ENCODE measurements around the gene HIBCH.
"Not testable (repeated sequence)": the region's sequence is repeated elsewhere in the genome, so short reads cannot be mapped to it uniquely, and the experiment has no call there.

The HIBCH gene

DNA sequence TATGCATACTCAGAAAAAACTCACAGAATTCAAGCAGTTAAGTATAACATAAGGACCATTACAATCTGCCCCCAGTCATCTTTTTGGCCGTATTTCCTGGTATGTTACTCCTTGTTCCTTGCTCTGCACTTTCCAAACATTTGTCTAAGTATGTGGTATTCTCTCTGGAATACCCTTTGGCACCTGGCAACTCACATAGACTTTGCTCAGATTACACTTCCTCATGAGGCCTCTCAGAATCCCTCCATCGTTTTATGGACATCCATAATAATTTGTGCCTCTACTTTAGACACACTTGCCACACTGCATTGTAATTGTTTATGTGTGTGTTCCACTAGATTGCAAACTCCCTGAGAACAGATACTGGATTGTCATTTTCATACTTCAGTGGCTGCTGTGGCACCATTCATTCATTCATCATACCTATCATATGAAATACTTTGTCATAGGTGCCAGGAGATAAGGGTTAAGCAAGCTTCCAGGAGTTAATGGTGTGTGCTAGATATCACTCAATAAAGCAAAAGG lies 84.0 kb downstream of the HIBCH start:
- TF ChIP-seq, protein P1, sequence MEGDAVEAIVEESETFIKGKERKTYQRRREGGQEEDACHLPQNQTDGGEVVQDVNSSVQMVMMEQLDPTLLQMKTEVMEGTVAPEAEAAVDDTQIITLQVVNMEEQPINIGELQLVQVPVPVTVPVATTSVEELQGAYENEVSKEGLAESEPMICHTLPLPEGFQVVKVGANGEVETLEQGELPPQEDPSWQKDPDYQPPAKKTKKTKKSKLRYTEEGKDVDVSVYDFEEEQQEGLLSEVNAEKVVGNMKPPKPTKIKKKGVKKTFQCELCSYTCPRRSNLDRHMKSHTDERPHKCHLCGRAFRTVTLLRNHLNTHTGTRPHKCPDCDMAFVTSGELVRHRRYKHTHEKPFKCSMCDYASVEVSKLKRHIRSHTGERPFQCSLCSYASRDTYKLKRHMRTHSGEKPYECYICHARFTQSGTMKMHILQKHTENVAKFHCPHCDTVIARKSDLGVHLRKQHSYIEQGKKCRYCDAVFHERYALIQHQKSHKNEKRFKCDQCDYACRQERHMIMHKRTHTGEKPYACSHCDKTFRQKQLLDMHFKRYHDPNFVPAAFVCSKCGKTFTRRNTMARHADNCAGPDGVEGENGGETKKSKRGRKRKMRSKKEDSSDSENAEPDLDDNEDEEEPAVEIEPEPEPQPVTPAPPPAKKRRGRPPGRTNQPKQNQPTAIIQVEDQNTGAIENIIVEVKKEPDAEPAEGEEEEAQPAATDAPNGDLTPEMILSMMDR (IDR thresholded peaks at IDR 0.05; ENCODE audit: low read depth, low read length), result no peak

DNA sequence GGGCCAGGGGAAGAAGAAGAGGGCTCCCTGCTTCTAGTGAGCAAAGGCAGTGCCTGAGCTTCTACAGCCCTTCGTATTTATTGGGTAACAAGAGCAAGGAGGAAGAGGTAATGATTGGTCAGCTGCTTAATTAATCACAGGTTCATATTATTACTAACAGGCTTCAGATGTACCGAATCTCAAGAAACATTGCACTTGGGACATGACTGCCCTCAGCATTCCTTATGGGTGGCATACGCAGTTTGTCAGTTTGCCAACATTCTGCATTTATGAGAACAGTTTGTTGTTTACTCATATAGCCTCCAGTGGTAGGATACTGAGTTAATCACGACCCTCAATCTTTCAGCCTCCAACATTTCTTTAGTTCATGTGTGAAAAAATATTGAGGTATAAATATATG lies 84.5 kb downstream of the HIBCH start:
- H3K4me3 ChIP-seq (ENCODE audit: low read depth, low read length), result no peak overlapping the region
- H3K9me3 ChIP-seq (ENCODE audit: severe bottlenecking), result no peaks in the 10 kb centered on the region
- DNase-seq, result no peak
- no peaks in the 10 kb centered on the region for H3K36me3 ChIP-seq
- H3K27ac ChIP-seq, result no peak overlapping the region
- TF ChIP-seq, protein P1 (IDR thresholded peaks at IDR 0.05; ENCODE audit: low read depth, low read length), result no peak
- H3K27me3 ChIP-seq (ENCODE audit: insufficient read depth, low read depth, severe bottlenecking), result no peaks in the 10 kb centered on the region

More for the DNA sequence above, 84.0 kb downstream of the HIBCH start:
- Histone ChIP-seq H3K27ac (no peak overlapping the region), H3K27me3 (ENCODE audit: insufficient read depth, low read depth, severe bottlenecking) (no peaks in the 10 kb centered on the region), H3K36me3 (no peaks in the 10 kb centered on the region), H3K9me3 (ENCODE audit: severe bottlenecking) (no peaks in the 10 kb centered on the region), H3K4me3 (ENCODE audit: low read depth, low read length) (no peak overlapping the region)
- no peak for DNase-seq

DNA sequence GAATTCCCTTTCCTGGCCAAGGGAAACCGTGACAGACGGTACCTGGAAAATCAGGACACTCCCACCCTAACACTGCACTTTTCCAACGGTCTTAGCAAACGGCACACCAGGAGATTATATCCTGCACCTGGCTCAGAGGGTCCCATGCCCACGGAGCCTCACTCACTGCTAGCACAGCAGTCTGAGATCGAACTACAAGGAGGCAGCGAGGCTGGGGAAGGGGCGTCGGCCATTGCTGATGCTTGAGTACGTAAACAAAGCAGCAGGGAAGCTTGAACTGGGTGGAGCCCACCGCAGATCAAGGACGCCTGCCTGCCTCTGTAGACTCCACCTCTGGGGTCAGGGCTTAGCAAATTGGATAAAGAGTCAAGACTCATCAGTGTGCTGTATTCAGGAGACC lies 95.6 kb downstream of the HIBCH start:
- H3K36me3 ChIP-seq; H3K4me3 ChIP-seq (ENCODE audit: low read depth, low read length); H3K27ac ChIP-seq; H3K27me3 ChIP-seq (ENCODE audit: insufficient read depth, low read depth, severe bottlenecking); H3K9me3 ChIP-seq (ENCODE audit: severe bottlenecking); DNase-seq: not testable (repeated sequence)

DNA sequence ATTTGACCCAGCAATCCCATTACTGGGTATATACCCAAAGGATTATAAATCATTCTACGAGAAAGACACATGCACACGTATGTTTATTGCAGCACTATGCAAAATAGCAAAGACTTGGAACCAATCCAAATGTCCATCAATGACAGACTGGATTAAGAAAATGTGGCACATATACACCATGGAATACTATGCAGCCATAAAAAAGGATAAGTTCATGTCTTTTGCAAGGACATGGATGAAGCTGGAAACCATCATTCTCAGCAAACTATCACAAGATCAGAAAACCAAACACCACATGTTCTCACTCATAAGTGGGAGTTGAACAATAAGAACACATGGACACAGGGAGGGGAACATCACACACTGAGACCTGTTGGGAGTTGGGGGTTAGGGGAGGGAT lies 96.9 kb downstream of the HIBCH start:
- H3K36me3 ChIP-seq, result not testable (repeated sequence)

DNA sequence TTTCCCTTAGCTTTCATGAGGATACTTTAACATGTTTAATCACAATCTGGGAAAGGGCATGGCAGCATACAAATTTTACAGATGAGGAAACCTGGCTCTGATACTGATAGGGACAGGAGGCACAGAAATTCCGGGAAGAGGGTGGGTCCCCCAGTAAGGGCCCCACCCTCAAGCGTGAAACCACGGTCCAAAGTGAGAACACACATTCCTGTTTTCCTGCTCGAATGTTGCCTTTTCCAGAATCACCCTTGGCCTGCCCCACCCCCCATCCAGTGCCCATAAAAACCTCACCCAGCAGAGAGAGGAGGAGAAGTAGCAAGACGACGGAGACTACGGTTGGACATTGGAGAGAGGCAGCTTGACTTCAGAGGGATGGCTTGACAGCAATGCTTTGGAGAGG lies 98.2 kb downstream of the HIBCH start:
- no peaks in the 10 kb centered on the region for H3K27me3 ChIP-seq (ENCODE audit: insufficient read depth, low read depth, severe bottlenecking)

More for the DNA sequence above, 96.9 kb downstream of the HIBCH start:
- DNase-seq; H3K27ac ChIP-seq; H3K4me3 ChIP-seq (ENCODE audit: low read depth, low read length); H3K27me3 ChIP-seq (ENCODE audit: insufficient read depth, low read depth, severe bottlenecking); H3K9me3 ChIP-seq (ENCODE audit: severe bottlenecking): not testable (repeated sequence)

DNA sequence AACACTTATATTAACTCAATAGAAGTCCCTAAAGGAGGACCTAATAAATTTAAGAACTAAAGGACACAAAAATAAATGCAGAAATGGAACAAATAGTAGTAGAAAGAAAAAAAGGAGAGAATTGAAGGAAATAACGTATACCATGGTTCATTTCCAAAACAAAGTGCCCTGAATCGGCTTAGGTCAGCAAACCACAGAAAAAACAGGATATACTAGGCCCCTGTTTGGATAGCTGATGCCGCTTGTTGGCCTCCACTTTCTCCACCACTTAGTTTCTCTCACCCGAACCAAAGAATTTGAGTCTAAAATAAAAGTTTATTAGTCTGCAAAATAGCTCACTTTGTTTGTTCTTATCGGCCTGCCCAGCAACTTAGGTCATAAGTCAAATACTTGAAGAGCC lies 100.4 kb downstream of the HIBCH start:
- Histone ChIP-seq H3K27ac (no peak overlapping the region), H3K4me3 (ENCODE audit: low read depth, low read length) (no peak overlapping the region), H3K27me3 (ENCODE audit: insufficient read depth, low read depth, severe bottlenecking) (no peaks in the 10 kb centered on the region), H3K9me3 (ENCODE audit: severe bottlenecking) (no peaks in the 10 kb centered on the region), H3K36me3 (no peaks in the 10 kb centered on the region)
- TF ChIP-seq, protein P1 (IDR thresholded peaks at IDR 0.05; ENCODE audit: low read depth, low read length), result no peak
- DNase-seq, result no peak

More for the DNA sequence above, 98.2 kb downstream of the HIBCH start:
- Histone ChIP-seq H3K27ac (no peak overlapping the region), H3K4me3 (ENCODE audit: low read depth, low read length) (no peak overlapping the region), H3K36me3 (no peaks in the 10 kb centered on the region), H3K9me3 (ENCODE audit: severe bottlenecking) (no peaks in the 10 kb centered on the region)
- TF ChIP-seq, protein P1 (IDR thresholded peaks at IDR 0.05; ENCODE audit: low read depth, low read length), result no peak
- DNase-seq, result no peak

DNA sequence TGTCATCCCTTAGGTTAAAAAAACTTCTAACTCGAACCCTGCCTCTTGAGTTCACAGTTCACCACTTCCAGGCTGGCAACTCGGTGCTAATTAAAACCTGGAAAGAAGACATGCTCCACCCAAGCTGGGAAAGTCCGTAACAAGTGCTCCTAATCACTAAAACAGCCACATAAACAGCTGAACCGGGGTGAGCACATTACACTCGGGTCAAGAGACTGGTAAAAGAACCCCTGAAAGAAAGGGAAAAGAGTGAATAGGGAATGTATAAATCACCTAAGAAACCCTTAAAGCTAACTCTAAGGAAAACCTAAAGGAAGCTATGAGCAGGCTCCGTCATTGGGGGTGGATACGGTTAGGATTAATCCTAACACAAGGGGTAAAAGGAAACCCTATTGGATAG lies 102.0 kb downstream of the HIBCH start:
- no peaks in the 10 kb centered on the region for H3K27me3 ChIP-seq (ENCODE audit: insufficient read depth, low read depth, severe bottlenecking)
- no peak overlapping the region for H3K27ac ChIP-seq
- no peaks in the 10 kb centered on the region for H3K9me3 ChIP-seq (ENCODE audit: severe bottlenecking)
- DNase-seq, result no peak
- no peak overlapping the region for H3K4me3 ChIP-seq (ENCODE audit: low read depth, low read length)
- H3K36me3 ChIP-seq, result no peaks in the 10 kb centered on the region
- TF ChIP-seq, protein P1 (IDR thresholded peaks at IDR 0.05; ENCODE audit: low read depth, low read length), result no peak

Measured in WERI-Rb-1 (cell line).